ENCODE measurements around the gene RAB11B.

Gene RAB11B

DNA sequence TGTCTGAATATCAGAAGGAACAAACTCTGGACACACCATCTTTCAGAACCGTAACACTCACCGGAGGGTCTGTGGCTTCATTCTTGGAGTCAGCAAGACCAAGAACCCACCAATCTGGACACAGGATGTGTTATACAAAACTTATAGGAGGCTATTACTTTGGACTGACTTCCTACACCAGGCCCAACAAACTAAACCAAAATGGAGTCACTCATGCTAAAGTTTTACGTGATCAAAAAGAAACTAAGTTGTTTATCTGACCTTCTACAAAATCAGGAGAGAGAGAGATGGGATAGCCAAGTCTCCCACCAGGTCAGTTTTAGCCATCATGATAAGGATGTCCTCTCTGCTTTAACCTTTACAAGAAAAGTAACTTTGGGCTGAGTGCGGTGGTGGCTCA, 3.2 kb upstream of the RAB11B start:
- no peaks in the 10 kb centered on the region for H3K9me3 ChIP-seq (ENCODE audit: severe bottlenecking)
- H3K27ac ChIP-seq (ENCODE audit: poor library complexity, severe bottlenecking): no peak overlapping the region
- no peaks in the 10 kb centered on the region for H3K36me3 ChIP-seq (ENCODE audit: low read depth)
- H3K27me3 ChIP-seq (ENCODE audit: insufficient read depth, poor library complexity, severe bottlenecking): no peaks in the 10 kb centered on the region
- ATAC-seq (ENCODE audit: low read depth) (no peak), DNase-seq (ENCODE audit: low spot score) (no peak)
- TF ChIP-seq, protein P1, sequence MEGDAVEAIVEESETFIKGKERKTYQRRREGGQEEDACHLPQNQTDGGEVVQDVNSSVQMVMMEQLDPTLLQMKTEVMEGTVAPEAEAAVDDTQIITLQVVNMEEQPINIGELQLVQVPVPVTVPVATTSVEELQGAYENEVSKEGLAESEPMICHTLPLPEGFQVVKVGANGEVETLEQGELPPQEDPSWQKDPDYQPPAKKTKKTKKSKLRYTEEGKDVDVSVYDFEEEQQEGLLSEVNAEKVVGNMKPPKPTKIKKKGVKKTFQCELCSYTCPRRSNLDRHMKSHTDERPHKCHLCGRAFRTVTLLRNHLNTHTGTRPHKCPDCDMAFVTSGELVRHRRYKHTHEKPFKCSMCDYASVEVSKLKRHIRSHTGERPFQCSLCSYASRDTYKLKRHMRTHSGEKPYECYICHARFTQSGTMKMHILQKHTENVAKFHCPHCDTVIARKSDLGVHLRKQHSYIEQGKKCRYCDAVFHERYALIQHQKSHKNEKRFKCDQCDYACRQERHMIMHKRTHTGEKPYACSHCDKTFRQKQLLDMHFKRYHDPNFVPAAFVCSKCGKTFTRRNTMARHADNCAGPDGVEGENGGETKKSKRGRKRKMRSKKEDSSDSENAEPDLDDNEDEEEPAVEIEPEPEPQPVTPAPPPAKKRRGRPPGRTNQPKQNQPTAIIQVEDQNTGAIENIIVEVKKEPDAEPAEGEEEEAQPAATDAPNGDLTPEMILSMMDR (IDR thresholded peaks at IDR 0.05; ENCODE audit: poor library complexity, severe bottlenecking): no peak
- H3K4me3 ChIP-seq (ENCODE audit: severe bottlenecking): no peak overlapping the region
- peaks cover 5% of the 10 kb centered on the region for H3K4me1 ChIP-seq (ENCODE audit: insufficient read depth, poor library complexity, severe bottlenecking)

DNA sequence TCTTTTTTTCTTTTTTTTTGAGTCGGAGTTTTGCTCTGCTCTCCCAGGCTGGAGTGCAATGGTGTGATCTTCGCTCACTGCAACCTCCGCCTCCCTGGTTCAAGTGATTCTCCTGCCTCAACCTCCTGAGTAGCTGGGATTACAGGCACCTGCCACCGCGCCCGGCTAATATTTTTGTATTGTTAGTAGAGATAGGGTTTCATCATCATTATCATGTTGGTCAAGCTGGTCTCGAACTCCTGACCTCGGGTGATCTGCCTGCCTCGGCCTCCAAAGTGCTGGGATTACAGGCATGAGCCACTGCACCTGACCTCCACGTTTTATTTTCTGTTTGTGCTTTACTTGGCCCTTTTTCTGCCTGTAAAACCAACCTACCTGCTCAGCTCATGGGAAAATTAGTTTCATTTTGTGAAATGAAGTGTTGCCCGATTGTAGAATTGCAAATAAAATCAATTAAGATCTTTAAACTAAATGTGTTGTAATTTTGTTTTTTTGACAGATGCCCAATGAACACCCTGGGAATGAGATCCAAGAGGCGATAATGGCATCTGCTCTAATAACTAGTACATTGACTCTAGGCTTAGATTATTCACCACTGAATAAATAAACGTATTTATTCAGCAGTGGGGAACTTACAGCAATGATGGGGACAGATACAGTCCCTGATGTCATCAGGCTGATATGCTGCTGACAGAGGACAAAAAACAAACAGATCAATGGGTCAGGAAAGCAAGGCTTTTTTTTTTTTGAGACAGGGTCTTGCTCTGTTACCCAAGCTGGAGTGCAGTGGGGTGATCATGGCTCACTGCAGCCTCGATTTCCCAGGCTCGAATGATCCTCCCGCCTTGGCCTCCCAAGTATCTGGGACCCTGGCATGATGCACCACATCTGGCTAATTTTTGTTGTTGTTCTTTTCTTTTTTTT, 2.2 kb upstream of the RAB11B start:
- Histone ChIP-seq H3K36me3 (ENCODE audit: low read depth) (no peaks in the 10 kb centered on the region), H3K27ac (ENCODE audit: poor library complexity, severe bottlenecking) (no peak overlapping the region), H3K9me3 (ENCODE audit: severe bottlenecking) (no peaks in the 10 kb centered on the region), H3K4me1 (ENCODE audit: insufficient read depth, poor library complexity, severe bottlenecking) (peaks cover 5% of the 10 kb centered on the region), H3K4me3 (ENCODE audit: severe bottlenecking) (no peak overlapping the region), H3K27me3 (ENCODE audit: insufficient read depth, poor library complexity, severe bottlenecking) (no peaks in the 10 kb centered on the region)
- DNase-seq (ENCODE audit: low spot score): no peak
- ATAC-seq (ENCODE audit: low read depth): no peak
- TF ChIP-seq, protein P1 (IDR thresholded peaks at IDR 0.05; ENCODE audit: poor library complexity, severe bottlenecking): no peak

DNA sequence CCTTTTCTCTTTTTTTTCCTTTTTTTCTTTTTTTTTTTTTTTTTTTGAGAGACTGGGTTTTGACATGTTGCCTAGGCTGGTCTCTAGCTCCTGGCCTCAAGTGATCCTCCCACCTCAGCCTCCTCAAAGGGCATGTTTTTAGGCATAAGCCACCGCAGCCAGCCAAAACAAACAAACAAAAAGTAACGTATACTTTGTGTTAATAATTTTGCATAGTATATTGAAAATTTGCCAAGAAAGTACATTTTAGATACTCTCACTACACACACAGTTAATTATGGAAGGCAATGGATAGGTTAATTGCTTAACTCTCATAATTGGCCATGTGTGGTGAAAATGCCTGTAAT, 1.6 kb upstream of the RAB11B start:
- no peaks in the 10 kb centered on the region for H3K27me3 ChIP-seq (ENCODE audit: insufficient read depth, poor library complexity, severe bottlenecking)
- H3K4me1 ChIP-seq (ENCODE audit: insufficient read depth, poor library complexity, severe bottlenecking): peaks cover 5% of the 10 kb centered on the region
- no peak for ATAC-seq (ENCODE audit: low read depth)
- no peak overlapping the region for H3K4me3 ChIP-seq (ENCODE audit: severe bottlenecking)
- no peak overlapping the region for H3K27ac ChIP-seq (ENCODE audit: poor library complexity, severe bottlenecking)
- no peaks in the 10 kb centered on the region for H3K36me3 ChIP-seq (ENCODE audit: low read depth)
- no peak for DNase-seq (ENCODE audit: low spot score)
- no peaks in the 10 kb centered on the region for H3K9me3 ChIP-seq (ENCODE audit: severe bottlenecking)
- TF ChIP-seq, protein P1 (IDR thresholded peaks at IDR 0.05; ENCODE audit: poor library complexity, severe bottlenecking): no peak

DNA sequence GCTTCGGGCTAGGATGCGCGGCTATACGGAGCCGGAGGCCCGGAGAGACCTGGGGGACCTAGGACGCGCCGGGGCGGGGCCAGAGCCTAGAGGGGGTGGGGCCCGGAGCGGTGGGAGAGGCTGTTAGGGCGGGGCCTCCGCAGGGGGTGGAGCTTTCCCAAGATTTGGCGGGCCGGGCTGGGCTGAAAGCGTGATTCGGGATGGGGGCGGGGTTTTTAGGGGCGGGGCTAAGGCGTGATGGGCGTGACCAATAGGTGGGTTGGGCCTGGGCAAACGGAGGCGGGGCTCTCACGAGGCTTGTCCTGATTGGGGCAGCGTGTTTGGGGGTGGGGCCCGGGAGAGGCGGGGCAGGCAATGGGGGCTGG, 439 bp downstream of the RAB11B start:
- peaks cover 18% of the 10 kb centered on the region for H3K4me1 ChIP-seq (ENCODE audit: insufficient read depth, poor library complexity, severe bottlenecking)
- peak overlapping the region; percentile 88 for H3K27ac ChIP-seq (ENCODE audit: poor library complexity, severe bottlenecking)
- ATAC-seq (ENCODE audit: low read depth): peak; percentile 40
- H3K36me3 ChIP-seq (ENCODE audit: low read depth): 0 out of 2 replicates have a peak, but pooled peaks cover 3% of the 10 kb centered on the region
- no peaks in the 10 kb centered on the region for H3K27me3 ChIP-seq (ENCODE audit: insufficient read depth, poor library complexity, severe bottlenecking)
- peak overlapping the region; percentile 97 for H3K4me3 ChIP-seq (ENCODE audit: severe bottlenecking)
- TF ChIP-seq, protein P1 (IDR thresholded peaks at IDR 0.05; ENCODE audit: poor library complexity, severe bottlenecking): no peak
- DNase-seq (ENCODE audit: low spot score): peak; percentile 92
- no peaks in the 10 kb centered on the region for H3K9me3 ChIP-seq (ENCODE audit: severe bottlenecking)
